Limb (tissue), 2 donors: ENCODE data around the gene LRRC8D.
A peak's percentile ranks its signal among the peaks of the same experiment; 100 is the strongest.

Experiments used
- DNase-seq, 2 donors: peaks; one replicate each; pipeline ENCODE4 v3.0.0-alpha.2; 2016; ENCODE audit errors: extremely low spot score in 2 of 2

Gene LRRC8D

DNA sequence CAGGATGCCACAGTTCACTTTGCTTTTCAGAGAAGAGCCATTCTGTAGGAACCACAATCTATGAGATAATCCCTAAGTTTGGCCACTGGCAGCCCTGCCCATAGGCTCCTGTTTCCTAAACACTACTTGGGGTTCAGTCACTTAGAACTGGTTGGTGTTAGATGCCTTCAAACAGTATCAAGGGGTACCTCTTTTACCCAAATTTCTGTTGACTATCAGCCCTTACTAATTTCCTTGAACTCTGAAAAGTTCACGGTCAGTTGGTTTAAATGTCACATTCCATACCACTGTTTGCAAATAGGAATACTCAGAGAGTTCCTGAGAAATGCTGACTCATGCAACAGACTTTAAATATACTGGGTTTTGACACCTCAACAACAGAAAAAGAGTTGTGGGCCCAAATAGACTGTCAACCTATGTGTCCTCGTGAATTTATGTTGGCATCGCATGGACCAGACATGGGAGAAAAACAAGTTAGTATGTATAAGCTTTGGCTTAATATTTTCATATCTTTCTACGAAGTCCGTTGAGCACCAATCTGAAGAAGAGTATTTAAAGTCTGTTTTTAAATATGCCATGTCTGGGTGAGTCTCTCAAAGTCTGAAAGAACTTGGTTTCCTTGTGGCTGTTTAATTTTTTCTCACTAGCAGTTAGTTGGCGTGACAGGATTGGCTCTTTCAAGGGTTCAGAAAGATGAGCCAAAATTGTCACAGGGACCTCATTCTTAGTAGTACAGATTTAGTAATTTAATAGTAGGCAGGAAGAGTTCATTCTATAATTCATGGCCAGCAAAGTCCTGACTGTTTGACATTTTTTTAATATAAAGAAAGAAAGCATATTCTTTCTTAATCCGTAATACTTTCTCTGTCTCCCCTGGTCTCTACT, 117.6 kb downstream of the LRRC8D start:
- DNase-seq = no peak

DNA sequence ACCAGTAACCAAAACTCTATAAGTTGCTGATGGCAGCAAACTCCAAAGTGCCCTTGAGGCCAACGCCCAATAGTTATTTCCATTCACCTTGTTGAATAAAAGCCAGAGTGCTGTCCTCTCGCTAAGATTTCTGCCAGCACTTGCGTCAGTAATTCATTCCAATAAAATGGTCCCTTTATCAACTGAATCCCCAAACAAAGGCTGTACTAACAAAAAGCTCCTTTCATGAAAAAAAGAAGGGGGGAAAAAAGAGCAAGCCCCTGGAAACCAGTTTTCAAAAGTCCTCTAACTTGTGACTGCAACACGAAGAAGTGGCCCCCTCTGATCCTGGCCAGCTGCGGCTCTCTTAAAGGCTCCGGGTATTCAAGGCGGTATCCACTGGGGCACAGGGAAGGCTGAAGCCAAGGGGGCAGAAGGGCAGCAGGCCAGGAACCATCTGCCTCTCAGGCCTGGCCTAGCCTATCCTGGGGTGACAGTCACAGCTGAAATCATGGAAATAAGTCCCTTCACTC, 118.3 kb downstream of the LRRC8D start:
- DNase-seq = peak in 1 of 2 donors; percentile 32

DNA sequence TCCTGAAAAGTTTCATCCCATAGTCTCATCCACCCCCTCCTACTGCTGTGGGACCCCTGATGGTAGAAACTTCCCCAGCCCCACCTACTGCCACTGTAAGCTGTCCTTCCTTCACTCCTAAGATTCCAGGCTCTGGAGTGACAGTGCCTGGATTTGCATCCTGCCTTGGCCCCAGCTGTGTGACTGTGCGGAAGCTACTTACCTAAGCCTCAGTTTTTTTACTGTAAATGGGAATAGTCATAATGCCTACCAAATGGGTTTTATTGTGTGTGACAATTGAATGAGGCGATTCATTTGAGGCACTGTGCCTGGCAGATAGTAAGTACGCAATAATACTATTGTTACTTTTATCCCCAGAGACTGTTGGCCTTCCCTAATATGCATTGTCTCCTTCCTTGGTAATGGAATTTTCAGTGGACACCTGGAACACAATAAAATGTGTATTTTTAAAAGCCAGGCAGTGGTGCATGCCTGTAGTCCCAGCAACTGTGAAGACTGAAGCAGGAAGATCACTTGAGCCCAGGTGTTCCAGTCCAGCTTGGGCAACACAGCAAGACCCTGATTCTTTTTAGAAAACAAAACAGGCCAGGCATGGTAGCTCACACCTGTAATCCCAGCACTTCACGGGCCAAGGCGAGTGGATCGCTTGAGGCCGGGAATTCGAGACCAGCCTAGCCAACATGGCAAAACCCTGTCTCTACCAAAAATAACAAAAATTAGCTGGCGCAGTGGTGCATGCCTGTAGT, 119.0 kb downstream of the LRRC8D start:
- no peak for DNase-seq

DNA sequence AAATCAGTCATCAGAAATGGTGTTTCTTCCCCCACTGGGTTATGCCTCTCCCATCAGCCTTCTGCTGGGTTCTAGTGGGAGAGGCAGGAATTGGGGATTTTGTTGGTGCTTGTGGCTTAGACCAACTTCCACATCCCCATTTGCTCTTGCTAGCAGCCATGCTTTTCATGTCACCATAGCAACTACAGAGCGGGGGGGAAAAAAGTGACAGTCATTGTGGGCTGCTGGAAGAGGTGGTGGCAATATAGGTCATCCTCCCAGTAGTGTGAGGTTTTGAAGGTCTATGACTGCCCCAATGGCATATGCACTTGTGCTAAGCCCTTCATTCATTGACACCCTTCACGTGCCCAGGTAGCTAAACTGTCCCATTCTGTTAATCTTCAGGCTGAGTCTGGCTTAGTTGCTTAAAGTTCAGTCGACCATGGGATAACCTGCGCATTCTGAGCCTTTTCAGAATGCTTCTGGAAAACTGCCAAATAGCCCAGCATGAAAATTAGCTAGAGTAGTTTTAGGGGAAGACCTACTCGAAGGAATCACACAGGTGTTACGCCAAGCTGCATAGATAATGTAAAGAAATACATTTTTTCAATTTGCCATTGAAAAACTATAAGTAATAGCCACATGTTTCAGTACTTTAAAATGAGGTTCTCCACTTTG, 120.4 kb downstream of the LRRC8D start:
- no peak for DNase-seq

DNA sequence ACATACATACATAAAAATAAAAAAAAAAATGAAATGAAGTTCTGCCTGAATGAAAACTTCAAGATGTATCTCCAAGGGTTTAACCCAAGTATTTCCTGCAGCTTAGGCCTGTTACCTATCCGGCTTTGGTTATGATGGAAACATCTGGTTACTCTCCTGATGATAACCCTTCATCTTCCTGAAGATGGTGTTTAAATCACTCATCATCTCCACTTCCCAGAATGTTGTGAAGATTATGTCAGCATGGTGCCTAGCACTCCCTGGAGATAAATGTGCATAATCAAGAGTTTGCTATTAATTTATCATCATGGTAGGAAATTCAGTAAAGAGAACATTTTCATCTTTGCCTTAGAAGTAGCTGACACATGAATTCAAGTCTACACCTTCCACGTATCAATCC, 121.2 kb downstream of the LRRC8D start:
- no peak for DNase-seq

DNA sequence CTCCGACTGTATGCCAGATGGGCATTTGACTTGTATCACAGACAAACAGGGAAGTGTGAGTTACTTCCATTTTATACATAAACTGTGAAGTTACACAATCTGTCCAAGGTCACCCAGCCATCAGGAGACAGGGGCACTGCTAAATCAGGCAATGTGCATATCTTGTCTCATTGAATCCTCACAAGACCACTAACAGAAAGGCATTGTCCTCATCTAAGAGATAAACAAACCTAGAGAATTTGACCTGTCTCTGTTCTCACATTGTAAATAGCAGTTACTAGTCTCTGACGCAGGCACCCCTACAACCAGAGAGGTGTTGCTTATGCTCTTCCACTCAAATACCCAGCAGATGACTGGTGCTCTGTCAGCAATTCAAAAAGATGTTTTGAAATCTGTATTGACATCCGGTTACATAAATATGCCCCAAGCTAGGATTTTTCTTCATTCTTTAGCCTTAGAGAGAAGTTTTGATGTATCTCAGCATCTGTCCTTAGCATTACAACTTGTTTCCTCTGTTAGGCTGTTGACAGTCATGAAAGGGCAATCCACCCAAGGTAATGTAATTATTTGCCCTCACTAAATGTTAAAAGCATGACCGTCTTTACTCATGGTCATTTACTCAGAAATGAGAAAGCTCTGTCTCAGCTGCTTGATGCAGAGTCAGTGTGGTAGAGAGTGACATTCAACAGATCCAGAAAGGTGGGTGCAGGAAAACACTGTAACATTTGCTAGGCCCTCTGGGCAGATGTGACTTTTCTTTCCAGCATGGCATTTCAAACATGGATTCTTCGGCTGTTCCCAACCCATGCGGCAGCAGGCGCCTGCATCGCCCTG, 122.2 kb downstream of the LRRC8D start:
- DNase-seq = no peak

DNA sequence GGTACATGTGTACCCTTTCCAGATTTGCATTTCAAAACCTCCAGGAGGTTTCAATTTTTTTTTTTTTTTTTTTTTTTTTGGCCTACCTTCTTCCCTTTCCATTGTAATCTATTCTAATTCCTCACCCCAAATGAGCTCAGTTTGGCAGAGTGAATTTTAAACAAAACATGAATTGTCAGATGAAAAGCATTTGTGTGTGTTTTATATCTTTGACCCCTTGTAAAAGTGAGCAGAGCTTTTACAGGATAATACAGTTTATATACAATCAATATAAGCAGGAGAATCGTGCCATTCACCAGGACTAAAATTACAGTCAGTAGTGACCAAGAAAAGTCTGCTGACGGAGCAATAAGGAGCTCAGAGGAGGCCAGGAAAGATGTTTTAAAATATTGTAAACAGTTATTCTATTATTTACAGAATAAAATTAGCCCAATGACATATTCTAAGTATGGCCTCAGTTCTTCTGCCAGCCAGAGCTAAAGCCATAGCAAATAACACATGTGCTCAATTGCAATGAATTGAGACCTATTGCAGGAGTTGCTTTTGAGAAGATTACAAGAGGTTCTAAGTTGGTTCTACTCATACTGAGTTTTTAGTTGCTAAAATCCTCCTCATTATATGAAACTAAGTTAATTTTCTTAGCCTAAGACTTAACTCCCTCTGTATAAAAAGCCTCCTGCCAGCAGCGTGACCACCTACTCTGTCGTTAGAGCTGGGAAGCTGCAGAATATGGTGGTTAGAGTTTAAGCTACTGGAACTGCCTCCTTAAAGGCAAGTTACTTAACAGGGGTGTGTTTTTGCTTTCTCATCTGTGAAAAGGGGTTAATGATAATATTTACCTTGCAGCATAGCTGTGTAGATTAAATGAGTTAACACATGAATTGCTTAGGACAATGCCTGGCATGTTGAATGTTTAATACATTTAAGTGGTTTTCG, 123.3 kb downstream of the LRRC8D start:
- no peak for DNase-seq

DNA sequence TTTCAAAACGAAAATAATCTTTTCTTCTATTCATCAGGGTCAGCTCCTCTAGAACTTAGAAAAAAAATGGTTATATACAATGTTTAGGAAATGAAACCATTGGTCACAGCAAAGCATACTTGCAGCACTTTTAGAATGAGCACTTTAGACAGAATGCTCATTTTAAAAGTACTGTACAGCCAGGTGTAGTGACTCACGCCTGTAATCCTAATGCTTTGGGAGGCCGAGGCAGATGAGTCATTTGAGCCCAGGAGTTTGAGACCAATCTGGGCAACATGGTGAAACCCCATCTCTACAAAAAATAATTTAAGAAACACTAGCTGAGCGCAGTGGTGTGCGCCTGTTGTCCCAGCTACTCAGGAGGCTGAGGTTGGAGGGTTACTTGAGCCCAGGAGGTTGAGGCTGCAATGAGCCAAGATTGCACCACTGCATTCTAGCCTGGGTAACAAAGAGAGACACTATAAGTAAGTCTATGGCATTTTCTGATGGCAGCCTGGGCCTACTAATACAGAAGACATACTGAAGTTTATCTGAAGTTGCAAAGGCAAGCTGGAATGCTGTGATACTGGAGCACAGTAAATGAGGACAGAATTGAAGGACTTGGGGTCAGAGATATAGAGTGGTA, 125.1 kb downstream of the LRRC8D start:
- DNase-seq = no peak

DNA sequence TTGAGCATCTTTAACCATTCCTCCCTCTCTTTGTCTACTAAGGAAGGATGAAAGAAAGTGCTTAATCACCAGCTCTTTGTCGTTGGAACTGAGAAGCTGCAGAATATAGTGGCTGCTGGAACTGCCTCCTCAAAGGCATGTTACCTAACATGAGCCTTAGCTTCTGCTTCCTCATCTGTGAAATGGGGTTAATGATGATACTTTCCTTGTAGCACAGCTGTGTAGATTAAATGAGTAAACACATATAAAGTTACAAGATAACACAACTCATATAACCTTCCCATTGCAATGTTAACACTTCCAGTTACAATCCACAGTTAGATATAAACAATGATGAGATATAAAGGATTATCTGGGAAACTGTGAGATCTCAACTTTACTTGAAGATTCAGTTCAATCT, 125.7 kb downstream of the LRRC8D start:
- DNase-seq = no peak

DNA sequence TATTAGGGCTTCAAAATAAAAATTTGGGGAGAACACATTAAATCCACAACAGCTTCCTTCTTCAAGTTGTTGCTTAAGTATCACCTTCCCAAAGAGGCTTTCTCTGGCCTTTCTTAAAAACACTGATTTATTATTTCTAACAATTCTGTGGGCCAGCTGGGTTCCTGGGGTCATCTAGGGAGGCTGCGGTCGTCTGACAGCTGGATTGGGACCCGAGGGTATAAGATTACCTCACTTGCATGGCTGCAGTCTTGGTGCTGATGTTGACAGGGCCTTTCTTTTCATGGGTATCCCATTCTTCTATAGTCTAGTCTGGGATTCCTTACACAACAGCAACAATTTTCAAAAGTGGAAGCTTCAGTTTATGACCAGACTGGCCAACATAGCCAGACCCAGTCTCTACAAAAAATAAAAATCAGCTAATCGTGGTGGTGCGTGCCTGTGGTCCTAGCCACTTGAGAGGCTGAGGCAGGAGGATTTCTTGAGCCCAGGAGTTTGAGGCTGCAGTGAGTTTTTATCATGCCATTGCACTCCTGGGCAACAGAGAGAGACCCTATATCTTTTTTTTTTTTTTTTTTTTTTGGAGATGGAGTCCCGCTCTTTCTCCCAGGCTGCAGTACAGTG, 128.0 kb downstream of the LRRC8D start:
- DNase-seq = no peak

DNA sequence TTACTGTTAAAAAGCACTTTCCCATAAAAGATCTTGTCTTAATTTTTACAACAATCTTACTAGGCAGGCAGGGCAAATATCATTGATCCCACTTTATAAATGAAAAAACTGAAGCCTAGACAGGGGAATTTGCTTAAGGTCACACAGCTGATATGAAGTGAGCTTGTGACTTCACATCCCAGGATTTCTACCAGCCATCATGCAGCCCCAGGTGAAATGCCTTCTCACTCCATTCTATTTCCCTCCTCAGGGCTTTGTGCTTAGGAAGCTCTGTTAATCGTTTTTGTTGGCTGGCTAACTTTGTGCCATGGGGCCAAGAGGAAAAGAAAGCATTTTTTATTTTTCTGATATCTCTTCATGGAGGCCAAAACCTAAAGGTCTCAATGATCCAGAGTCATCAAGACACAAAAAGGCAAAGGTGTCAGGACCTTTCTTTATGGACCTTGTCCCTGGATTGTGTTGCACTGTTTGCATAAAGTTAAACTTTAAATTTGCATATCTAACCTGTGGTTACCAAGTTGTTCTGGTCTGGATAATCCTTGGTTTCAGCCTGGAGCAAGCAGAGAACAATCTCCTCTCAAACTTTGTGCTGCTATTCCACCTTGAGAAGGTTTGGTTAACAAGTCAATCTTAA, 129.3 kb downstream of the LRRC8D start:
- no peak for DNase-seq

DNA sequence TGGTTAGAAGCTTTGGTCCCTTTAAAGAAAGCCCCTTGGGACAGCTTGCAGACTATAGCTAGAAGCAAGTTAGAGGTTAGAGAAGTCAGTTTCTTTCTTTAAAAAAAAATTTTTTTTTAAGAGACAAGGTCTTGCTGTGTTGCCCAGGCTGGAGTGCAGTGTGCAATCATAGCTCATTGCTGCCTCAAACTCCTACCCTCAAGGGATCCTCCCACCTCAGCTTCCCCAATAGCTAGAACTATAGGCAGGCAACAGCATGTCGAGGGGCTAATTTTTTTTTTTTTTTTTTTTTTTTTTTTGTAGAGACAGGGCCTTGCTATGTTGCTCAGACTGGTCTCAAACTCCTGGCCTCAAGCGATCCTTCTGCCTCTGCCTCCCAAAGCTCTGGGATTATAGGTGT, 129.9 kb downstream of the LRRC8D start:
- DNase-seq = no peak

DNA sequence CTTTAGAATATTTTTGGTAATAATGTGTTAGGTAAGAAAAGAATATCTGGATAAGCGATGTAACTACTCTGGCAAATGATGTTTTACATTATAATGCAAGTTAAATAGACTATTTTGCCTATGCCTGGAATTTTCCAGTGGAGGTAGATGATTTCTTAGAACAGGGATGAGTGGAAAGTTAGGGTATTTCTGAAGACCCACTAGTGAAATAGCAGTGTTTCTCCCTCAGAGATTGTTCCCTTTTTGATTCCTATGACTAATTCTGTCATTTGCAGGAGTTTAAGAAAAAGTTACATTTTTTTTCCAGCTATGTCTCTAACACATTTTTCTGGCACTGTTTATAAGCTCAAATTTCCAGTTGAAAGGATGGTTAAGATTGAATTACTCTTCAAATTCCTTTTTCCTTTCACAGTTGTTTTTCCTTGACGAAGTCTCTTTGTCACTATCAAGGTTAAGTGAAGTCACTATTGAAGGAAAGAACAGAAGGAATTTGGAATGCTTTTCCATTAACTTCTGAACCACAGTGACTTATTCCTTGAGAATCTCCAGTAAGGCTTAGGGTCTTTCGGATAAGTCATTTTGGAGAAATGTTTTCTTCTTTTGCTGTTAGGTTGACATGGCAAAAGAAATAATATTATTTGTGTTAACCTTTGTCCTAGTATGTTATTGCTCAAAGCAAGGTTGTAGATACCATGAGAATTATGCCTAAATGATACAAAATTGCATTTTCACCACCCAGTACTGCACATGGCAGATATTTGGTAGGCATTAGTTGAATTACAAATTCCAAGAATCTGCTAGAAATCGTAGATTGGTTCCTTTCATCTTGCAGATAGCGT, 131.2 kb downstream of the LRRC8D start:
- no peak for DNase-seq

DNA sequence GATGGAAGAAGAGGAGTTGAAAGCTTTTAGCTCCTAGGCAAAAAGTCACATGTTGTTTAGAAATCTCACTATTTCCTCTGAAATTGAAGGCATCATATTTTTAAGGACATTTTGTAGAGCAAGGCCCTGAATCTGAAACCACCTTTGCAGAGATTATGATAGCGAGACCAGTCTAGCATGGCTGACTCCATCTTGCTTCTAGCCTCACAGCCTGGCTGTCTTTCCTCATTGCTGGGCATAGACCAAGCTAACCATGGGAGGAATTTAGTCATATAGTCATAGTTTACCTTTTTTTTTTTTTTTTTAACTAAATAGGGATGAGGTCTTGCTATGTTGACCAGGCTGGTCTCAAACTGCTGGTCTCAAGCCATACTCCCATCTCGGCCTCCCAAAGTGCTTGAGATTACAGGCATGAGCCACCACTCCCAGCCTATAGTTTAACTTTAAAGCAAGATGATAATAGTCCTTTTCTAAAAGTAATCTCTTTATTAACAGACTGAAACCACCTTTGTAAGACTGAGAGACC, 131.8 kb downstream of the LRRC8D start:
- no peak for DNase-seq

DNA sequence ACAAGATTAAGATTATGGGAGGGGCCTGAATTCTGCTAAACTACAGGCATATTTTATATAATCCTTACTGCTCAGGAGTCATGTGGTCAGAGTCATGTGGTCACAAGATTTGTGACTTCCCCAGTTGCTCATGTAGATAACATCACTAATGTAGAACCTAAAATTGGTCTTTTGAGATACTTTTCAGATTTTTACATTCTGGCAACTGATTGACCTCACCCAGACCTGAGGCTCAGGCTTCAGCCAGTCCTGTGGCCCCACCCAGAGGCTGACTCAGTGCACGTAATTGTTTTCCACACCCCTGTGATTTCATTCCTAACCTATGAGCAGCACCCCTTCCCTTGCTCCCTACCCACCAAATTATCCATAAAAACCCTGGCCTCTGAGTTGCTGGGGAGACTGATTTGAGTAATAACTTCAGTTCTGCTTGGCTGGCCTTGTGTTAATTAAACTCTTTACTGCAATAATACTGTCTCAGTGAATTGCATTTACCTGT, 132.3 kb downstream of the LRRC8D start:
- no peak for DNase-seq

DNA sequence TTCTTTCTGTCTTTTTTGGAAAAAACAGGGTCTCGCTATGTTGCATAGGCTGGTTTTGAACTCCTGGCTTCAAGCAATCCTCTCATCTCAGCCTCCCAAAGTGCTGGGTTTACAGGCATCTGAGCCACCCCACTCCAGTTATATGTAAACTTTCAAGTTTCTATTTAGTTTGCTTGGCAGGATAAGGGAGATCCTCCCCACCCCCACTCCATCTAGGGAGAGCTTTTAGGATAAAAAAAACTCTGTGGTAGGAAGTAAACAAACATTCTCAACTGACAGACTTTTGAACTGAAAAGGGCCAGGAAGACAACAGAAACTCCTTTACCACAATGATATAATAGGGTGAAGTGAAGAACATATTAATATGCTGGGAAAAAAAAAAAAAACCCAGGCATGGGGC, 133.1 kb downstream of the LRRC8D start:
- no peak for DNase-seq

DNA sequence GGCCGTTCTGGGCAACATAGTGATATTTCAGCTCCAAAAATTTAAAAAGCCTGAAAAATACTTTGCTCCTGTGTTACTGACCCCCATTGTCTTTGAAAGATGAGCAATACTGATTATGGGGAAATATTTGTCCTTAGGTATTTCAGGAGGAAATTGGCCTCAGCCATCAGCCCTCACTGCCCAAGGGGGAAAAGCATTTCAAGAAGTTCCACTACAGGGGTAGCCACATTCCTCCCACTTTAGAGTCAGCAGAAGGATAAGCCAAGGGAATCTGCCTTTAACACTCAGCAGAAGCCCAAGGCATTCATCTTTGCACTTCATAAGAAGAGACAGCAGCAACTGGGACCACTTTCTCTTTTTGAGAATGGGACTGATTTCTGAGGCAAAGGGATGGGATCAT, 133.6 kb downstream of the LRRC8D start:
- no peak for DNase-seq
